Measurements from ENCODE around the gene NARF. TPM values are rescaled to one million over a fixed set of nuclear protein-coding genes. Genes with fewer than 3 reads are reported as not detected.
A peak's percentile ranks its signal among the peaks of the same experiment; 100 is the strongest.

The NARF gene
- total RNA-seq: 10 to 100 TPM; 64.0 to 70.8 TPM
- 151 TPM for polyA plus RNA-seq (2013, experiment 1 of 2)
- polyA plus RNA-seq (2013, experiment 2 of 2): 159 TPM
- long read RNA-seq, experiment 1, partial matches to known transcripts: 3 of 22 reads
- long read RNA-seq, experiment 1, other reads (novel, unspliced or antisense): 19 of 22 reads
- long read RNA-seq, experiment 2, transcript NARF-209 (10 exons, 2,598 nt): minor isoform, 5 of 80 reads
- long read RNA-seq, experiment 2, transcript NARF-201 (11 exons, 3,949 nt): major isoform, 55 of 80 reads
- long read RNA-seq, experiment 2, partial matches to known transcripts: 2 of 80 reads
- long read RNA-seq, experiment 2, other reads (novel, unspliced or antisense): 10 of 80 reads
- long read RNA-seq, experiment 3, transcript NARF-204 (11 exons, 1,766 nt): minor isoform, 9 of 300 reads
- long read RNA-seq, experiment 3, transcript NARF-209 (10 exons, 2,598 nt): minor isoform, 18 of 300 reads
- long read RNA-seq, experiment 3, transcript NARF-201 (11 exons, 3,949 nt): major isoform, 206 of 300 reads
- long read RNA-seq, experiment 3, transcript NARF-220 (12 exons, 1,454 nt): minor isoform, 6 of 300 reads
- long read RNA-seq, experiment 3, partial matches to known transcripts: 5 of 300 reads
- long read RNA-seq, experiment 3, other reads (novel, unspliced or antisense): 51 of 300 reads
- long read RNA-seq, experiment 4, transcript NARF-201 (11 exons, 3,949 nt): major isoform, 144 of 167 reads
- long read RNA-seq, experiment 4, partial matches to known transcripts: 3 of 167 reads
- long read RNA-seq, experiment 4, other reads (novel, unspliced or antisense): 15 of 167 reads

DNA sequence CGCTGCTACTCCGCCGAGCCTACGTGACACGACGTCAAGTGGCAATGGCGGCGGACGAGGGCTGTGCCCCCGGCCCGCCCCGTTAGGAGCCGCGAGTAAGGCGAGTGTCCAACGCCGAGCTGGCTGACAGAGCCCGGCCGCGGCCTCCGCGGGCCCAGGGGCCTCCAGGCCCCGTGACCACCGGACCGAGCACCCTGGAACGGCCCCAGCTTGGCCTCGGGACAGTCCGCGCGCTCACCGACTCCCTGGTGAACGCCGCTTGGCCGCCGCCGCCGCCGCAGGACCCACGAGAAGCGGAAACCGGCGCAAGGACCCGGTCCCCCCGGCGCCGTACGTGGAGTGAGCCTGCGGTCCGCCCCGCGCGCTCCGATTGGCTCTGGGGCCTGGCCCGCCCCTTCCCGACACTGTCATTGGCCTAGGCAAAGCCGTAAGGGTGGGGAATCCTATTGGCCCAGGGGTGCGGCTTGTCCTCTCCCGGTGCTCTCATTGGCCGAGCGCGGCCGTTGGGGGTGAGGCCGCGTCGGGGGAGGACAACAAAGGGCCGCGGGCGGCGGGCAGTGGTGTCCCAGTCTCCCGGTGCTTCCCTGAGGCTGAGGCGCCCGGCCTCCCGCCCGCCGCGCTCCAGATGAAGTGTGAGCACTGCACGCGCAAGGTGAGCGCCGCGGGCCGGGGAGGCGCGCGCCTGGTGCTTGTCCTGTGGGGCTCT is at the start of gene NARF:
TSS of gene NARF (plus strand) at position 563 of the 706 bp plus-strand sequence. CDS start at position 626, 63 bp downstream.
- DNase-seq: peak; percentile 100
- Histone ChIP-seq H3K9me3 (ENCODE audit: control insufficient read depth, low read length) (peaks cover 4% of the 10 kb centered on the region), H3K4me3 (ENCODE audit: low read length) (peak within 1 kb of the TSS; percentile 86), H3K36me3 (ENCODE audit: control insufficient read depth, insufficient read depth, low read length) (peaks cover 14% of the 10 kb centered on the region), H3K4me1 (ENCODE audit: control insufficient read depth, insufficient read depth, low read length) (peaks cover 4% of the 10 kb centered on the region), H3K9ac (ENCODE audit: extremely low read depth, low read length, poor library complexity, severe bottlenecking) (peak within 1 kb of the TSS; percentile 90), H3K27me3 (ENCODE audit: control insufficient read depth, insufficient read depth, low read length, poor library complexity, severe bottlenecking) (no peaks in the 10 kb centered on the region), H3K27ac (ENCODE audit: low read depth, low read length) (peak within 1 kb of the TSS; percentile 100)
- Mint-ChIP-seq H3K27ac (peak within 1 kb of the TSS; percentile 90), H3K4me1 (peaks cover 5% of the 10 kb centered on the region), H3K4me3 (peak within 1 kb of the TSS; percentile 85), H3K36me3 (ENCODE audit: low read depth) (peaks cover 26% of the 10 kb centered on the region), H3K27me3 (ENCODE audit: insufficient read depth) (no peaks in the 10 kb centered on the region), H3K9me3 (peaks cover 27% of the 10 kb centered on the region)
- TF ChIP-seq, protein P1, sequence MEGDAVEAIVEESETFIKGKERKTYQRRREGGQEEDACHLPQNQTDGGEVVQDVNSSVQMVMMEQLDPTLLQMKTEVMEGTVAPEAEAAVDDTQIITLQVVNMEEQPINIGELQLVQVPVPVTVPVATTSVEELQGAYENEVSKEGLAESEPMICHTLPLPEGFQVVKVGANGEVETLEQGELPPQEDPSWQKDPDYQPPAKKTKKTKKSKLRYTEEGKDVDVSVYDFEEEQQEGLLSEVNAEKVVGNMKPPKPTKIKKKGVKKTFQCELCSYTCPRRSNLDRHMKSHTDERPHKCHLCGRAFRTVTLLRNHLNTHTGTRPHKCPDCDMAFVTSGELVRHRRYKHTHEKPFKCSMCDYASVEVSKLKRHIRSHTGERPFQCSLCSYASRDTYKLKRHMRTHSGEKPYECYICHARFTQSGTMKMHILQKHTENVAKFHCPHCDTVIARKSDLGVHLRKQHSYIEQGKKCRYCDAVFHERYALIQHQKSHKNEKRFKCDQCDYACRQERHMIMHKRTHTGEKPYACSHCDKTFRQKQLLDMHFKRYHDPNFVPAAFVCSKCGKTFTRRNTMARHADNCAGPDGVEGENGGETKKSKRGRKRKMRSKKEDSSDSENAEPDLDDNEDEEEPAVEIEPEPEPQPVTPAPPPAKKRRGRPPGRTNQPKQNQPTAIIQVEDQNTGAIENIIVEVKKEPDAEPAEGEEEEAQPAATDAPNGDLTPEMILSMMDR (conservative IDR thresholded peaks at IDR 0.05): no peak
- WGBS, 2 experiments (ENCODE audit: insufficient coverage in 1 of 2, insufficient read length in 1 of 2): 0 to 1% methylated on average over 42 to 85 of the region's 85 CpGs

DNA sequence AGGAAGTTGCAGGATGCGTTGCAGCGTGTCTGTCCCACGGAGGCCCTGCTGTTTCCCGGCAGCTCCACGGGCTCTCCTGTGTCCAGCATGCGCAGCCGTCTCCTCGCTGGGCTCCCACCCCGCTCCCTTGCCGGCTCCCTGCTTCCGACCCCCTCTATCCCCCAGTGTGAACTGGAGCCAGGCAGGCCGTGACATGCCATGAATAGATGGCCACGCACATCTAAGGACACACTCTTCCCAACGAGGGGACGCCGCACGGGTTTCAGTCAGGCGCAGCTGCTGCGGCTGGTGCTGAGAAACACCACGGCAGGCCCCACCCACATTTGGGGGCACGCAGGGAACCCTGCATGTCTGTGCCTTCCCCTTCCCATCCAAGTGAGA is 49.6 kb upstream of the NARF start:
- Histone ChIP-seq H3K4me3 (ENCODE audit: low read length) (no peak overlapping the region), H3K36me3 (ENCODE audit: control insufficient read depth, insufficient read depth, low read length) (peaks cover 4% of the 10 kb centered on the region), H3K27ac (ENCODE audit: low read depth, low read length) (no peak overlapping the region), H3K4me1 (ENCODE audit: control insufficient read depth, insufficient read depth, low read length) (no peaks in the 10 kb centered on the region), H3K27me3 (ENCODE audit: control insufficient read depth, insufficient read depth, low read length, poor library complexity, severe bottlenecking) (no peaks in the 10 kb centered on the region), H3K9me3 (ENCODE audit: control insufficient read depth, low read length) (no peaks in the 10 kb centered on the region), H3K9ac (ENCODE audit: extremely low read depth, low read length, poor library complexity, severe bottlenecking) (no peak overlapping the region)
- no peaks in the 10 kb centered on the region for H3K4me1 Mint-ChIP-seq
- TF ChIP-seq, protein P1 (conservative IDR thresholded peaks at IDR 0.05): no peak
- no peak overlapping the region for H3K27ac Mint-ChIP-seq
- no peaks in the 10 kb centered on the region for H3K9me3 Mint-ChIP-seq
- DNase-seq: no peak
- H3K36me3 Mint-ChIP-seq (ENCODE audit: low read depth): peaks cover 7% of the 10 kb centered on the region
- 95 to 97% methylated on average over 21 of the region's 21 CpGs for WGBS, 2 experiments (ENCODE audit: insufficient coverage in 1 of 2, insufficient read length in 1 of 2)
- no peak overlapping the region for H3K4me3 Mint-ChIP-seq
- H3K27me3 Mint-ChIP-seq (ENCODE audit: insufficient read depth): no peaks in the 10 kb centered on the region

DNA sequence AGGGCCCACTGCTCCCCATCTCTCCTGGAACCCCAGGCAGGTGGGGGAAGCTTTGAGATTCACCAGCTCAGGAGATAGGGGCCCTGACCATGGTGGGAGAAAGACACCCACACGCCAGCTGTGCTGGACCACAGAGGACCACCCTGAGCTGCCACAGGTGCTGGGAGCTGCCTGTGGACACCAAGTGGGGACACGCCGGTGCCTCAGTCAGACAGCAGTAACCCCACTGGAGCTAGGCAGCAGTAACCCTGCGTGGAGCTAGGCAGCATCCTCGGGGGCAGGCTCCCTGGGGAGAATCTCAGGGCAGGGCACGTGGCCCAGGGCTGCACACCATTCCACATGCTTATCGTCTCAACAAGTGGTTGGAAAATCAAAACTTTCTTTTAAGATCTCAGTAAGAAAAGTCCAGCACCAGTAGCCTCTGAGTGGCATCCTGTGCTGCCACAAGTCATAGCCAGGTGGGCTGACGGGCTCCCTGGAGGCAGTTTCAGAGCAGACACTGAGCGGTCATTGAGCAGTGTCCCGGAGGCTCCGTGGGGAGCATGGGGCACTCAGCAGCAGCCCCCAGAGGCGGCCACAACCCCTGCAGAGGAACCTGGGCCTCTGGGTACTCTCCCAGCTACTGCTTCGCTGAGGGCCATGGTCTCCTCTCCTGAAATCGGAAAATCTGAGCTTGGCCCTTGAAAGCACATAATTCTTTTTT is 48.4 kb upstream of the NARF start:
- H3K36me3 Mint-ChIP-seq (ENCODE audit: low read depth): peaks cover 10% of the 10 kb centered on the region

More for the DNA sequence above, 48.4 kb upstream of the NARF start:
- Mint-ChIP-seq H3K27ac (no peak overlapping the region), H3K4me1 (no peaks in the 10 kb centered on the region), H3K9me3 (no peaks in the 10 kb centered on the region), H3K27me3 (ENCODE audit: insufficient read depth) (no peaks in the 10 kb centered on the region), H3K4me3 (no peak overlapping the region)
- peaks cover 4% of the 10 kb centered on the region for H3K36me3 ChIP-seq (ENCODE audit: control insufficient read depth, insufficient read depth, low read length)
- no peak overlapping the region for H3K4me3 ChIP-seq (ENCODE audit: low read length)
- H3K4me1 ChIP-seq (ENCODE audit: control insufficient read depth, insufficient read depth, low read length): no peaks in the 10 kb centered on the region
- H3K9ac ChIP-seq (ENCODE audit: extremely low read depth, low read length, poor library complexity, severe bottlenecking): no peak overlapping the region
- TF ChIP-seq, protein P1 (conservative IDR thresholded peaks at IDR 0.05): no peak
- no peaks in the 10 kb centered on the region for H3K27me3 ChIP-seq (ENCODE audit: control insufficient read depth, insufficient read depth, low read length, poor library complexity, severe bottlenecking)
- 90 to 93% methylated on average over 10 to 14 of the region's 14 CpGs for WGBS, 2 experiments (ENCODE audit: insufficient coverage in 1 of 2, insufficient read length in 1 of 2)
- H3K9me3 ChIP-seq (ENCODE audit: control insufficient read depth, low read length): no peaks in the 10 kb centered on the region
- H3K27ac ChIP-seq (ENCODE audit: low read depth, low read length): no peak overlapping the region
- DNase-seq: no peak
